NCI-H446 (cell line): Measurements from ENCODE around the gene HDAC4.
"Not testable (repeated sequence)": the region's sequence is repeated elsewhere in the genome, so short reads cannot be mapped to it uniquely, and the experiment has no call there.

ENCODE experiments used
- DNase-seq, 2 experiments: peaks; one replicate each; lab custom pipeline; 2025; lab: John Stamatoyannopoulos, UW

Gene HDAC4

DNA sequence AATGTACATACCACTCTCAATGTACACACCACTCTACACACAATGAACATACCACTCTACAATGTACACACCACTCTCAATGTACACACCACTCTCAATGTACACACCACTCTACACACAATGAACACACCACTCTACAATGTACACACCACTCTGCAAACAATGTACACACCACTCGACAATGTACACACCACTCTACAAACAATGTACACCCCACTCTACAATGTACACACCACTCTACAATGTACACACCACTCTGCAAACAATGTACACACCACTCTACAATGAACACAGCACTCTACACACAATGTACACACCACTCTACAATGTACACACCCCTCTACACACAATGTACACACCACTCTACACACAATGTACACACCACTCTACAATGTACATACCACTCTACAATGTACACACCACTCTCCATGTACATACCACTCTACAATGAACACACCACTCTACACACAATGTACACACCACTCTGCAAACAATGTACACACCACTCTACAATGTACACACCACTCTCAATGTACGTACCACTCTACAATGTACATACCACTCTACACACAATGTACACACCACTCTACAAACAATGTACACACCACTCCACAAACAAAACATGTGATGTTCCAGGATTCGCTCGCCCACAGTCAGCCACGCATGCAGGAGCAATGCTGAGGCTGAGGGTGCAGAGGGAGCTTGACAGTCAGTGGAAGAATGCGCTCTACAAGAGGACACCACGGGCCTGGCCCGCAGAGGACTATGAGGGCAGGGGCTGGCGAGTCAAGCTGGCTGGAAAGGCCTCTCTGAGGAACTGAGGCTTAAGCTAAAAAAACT lies 118.2 kb downstream of the HDAC4 start:
- no peak for DNase-seq

DNA sequence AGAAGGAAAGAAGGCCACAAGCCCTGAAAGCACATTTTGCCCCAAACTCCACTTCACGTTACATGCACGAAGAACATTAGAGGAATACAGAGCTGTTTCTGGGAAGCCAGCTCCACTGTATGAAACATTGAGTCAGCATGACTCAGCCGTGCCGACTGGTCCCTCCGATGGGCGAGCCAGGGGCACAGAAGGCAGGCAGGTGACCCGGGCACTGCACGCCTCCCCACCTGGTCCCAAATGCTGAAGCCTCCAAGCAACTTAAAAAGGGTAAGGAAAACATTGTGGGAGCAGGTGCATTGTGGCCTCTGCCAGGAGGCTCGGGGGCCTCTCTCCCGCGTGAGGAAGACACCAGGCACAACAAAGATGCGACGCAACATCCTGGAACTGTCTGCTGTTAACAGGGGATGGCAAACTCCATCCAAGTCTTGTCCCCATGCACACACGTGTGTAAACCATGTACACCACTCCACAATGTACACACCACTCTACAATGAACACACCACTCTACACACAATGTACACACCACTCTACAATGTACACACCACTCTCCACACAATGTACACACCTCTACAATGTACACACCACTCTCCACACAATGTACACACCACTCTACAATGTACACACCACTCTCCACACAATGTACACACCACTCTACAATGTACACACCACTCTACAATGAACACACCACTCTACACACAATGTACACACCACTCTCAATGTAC lies 120.4 kb downstream of the HDAC4 start:
- DNase-seq = not testable (repeated sequence)

DNA sequence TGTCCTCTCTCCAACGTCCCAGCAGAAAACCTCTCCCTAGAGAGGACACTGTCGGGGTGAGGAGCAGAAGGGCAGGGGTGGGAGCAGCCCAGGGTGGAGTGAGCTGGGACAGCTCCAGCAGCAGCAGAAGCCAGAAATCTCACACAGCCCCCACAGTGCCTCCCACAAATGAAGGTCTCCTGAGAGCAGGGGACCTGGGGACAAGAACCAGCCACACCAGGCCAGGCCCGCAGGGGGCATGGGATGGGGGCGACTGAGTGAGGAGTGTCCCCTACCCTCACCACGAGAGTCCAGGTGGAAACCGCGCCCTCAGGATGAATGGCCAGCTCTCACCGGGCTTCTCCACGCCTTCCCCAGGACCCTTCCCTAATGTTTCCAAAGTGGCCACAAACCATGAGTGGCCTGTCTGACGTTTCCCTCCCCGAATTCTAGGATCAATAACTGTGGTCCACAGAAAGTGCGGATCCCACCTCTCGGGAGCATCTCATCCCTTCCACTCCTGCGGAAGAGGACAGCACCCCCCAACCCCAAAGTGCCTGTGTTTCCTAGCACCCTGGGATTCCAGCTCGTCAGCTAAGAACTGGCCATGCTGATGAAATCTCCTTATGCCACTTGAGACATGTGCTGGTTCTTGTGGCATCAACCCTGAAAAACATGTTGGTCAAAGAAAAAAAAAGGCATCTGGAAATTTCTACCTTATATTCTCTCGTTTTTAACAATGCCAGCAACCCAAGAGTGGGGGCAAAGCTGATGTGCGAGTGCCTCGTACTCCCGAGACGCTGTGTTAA lies 121.1 kb downstream of the HDAC4 start:
- no peak for DNase-seq

DNA sequence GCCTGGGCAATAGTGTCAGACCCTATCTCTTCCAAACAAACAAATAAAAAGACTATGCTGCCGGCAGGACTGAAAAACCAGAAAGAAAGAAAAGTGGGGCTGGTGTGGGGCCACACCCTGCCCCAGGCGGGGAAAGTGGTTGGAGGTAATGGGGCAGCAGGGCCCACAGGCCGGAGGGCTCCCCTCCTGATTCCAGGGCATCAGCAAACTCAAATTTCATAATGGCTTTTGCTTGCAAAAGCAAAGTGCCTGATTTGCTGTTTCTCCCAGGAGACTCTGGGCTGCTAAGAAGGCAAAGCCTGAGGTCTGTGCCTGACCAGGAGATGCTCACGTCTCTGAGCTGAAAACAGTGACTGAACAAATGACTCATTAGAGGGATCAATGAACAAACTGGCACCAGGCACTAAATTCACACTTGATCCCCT lies 121.9 kb downstream of the HDAC4 start:
- DNase-seq = peak; percentile 4 to 38

DNA sequence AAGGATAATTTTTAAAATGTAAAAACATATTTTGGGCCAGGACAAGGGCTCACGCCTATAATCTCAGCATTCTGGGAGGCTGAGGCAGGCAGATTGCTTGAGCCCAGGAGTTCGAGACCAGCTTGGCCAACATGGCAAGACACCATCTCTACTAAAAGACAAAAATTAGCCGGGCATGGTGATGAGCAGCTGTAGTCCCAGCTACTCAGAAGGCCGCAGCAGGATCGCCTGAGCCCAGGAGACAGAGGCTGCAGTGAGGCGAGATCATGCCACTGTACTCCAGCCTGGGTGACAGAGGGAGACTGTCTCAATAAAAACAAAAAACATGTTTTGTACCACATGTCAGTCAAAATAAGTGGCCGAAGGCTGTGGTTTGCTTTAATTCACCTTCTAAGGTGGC lies 122.5 kb downstream of the HDAC4 start:
- no peak for DNase-seq

DNA sequence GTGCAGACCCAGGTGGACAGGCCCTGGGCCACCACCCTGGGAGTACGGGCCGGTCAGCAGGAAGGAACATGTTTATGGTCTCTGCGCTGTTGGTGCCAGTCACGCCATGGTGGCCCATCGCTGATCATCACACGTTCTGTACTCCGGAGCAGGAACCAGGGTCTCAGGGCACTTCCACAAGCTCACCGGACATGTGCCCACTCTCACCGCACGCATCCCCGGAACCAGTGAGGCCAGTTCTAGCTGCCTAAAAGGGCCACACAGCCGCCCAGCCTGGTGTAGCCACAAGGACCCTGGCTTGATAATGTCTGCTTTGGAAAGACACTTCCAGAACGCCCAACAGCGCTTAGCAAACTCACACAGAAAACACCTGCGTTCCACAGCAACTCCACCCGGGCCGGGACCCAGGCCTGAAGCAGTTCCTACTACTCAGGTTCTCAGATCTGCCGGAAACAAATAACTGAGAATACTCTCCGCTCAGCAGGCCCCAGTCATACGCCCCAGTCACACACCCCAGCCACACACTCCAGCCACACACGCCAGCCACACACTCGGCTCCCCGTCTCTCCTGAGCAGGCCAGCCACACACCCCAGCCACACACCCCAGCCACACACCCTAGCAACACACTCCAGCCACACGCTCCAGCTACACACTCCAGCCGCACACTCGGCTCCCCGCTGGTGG lies 123.3 kb downstream of the HDAC4 start:
- no peak for DNase-seq

DNA sequence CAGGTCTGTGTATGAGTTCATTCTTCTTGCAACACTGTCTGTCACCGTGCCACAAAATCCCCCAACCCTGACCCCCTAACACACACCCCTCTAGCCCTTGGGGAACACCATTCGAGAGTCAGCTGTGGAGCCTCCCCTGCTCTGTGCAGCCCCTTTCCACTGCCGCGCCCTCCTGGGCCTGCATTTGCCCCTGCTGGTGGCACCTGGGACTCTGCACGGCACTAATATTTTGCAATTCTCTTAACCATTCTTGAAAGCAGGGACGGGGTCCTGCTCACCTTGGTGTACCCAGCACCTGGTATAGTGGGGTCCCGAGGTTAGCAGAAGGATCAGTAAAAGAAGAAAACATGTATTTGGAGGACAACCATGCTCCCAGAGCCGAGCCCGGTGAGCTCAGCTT lies 124.0 kb downstream of the HDAC4 start:
- DNase-seq = no peak

DNA sequence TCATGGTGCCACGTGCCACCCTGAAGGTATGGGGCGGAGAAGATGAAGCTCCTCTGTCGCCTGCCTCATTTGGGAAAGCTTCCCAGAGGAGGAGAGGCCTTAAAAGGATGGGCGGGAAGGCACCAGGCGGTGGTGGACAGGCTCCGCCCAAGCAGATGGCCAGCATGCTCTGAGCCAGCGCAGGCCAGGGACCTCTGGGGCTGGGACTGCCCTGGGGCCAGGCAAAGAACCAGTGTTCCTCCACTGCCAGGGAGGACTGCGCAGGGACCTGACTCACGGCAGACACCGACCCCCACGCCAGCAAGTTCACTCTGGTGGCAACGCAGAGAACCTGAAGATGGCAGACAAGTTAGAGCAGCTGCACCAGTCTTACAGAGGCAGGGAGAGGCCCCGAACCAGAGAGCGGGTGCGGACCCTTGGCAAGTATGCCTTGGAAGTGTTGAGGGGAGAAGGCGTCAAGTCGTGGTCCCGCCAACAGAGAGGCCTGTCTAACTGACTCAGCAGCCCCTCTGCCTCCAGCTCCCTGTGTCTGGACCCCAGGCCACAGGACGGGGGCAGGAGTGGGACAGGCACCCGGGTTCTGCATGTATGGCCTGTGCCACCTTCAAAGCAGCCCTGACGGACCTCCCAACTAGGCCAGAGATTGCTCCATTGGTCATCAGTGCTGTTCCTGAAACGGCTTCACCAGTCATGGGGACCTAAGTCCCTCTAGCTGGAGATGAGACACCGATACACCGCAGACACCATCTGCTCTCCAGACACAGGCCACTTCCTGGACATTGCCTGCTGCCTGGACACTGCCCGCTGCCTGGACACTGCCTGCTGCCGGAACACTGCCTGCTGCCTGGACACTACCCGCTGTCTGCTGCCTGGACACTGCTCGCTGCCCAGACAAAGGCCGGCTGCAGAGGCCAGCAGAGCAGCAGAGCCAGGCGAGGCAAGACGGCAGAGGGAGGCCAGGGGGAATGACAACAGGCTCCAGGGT lies 124.7 kb downstream of the HDAC4 start:
- DNase-seq = peak; percentile 64 to 83

DNA sequence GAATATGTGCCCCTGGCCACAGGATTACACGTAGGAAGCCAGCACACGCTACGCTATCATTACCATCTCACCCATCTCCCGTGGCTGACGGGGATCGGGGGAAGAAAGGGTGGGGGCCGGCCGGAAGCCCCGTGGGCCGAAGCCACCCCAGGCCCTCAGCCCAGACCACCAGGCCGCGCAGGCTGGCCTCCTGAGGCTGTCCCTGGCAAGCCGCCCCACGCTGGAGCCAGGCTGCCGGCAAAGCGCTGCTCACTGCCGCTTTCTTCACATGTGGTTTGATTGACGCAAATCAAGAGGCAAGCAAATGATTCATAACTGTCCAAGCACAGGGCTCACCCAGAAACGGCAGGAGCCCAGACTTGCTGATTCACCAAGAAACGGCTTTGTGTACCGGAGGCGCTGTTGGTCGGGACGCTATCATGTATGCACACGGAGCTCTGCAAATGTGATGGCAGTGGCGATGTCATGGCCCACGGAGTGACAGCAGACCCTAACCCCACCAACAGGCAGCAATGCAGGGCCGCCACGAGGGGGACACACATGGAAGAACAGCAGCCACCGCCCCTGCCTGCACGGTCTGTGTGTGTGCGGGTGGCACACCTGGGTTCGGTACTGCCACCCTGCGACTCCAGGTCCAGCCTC lies 125.7 kb downstream of the HDAC4 start:
- peak; percentile 47 to 77 for DNase-seq

DNA sequence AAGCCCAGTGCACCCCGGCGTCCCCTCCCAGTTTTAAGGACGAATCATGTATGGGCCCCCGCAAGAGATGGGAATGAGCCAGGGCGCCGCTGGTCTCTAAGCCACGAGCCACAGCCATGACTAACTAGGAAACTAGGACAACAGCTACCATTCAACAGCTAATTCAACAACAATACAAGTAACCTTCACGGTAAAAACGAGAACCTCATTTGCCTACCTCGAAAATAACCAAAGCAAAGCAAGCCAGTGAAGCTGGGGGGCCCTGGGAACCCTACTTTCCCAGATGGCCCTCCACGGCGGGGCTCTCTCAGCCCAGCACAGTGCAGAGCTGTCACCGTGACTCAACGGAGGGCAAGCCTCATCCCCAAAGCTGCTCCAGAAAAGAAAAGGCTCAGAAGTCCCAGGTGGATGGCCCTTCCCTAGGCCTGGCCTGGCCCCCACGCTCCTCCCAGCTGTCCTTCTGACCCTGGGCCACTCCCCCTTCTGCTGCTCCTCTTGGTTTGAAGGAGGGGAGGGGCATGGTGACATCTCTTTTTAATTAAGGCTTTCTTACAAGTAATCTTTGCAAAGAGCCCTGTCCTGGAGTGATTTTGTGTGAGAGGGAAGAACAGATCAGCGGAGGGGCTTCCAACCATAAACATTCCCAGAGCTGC lies 126.3 kb downstream of the HDAC4 start:
- no peak for DNase-seq

DNA sequence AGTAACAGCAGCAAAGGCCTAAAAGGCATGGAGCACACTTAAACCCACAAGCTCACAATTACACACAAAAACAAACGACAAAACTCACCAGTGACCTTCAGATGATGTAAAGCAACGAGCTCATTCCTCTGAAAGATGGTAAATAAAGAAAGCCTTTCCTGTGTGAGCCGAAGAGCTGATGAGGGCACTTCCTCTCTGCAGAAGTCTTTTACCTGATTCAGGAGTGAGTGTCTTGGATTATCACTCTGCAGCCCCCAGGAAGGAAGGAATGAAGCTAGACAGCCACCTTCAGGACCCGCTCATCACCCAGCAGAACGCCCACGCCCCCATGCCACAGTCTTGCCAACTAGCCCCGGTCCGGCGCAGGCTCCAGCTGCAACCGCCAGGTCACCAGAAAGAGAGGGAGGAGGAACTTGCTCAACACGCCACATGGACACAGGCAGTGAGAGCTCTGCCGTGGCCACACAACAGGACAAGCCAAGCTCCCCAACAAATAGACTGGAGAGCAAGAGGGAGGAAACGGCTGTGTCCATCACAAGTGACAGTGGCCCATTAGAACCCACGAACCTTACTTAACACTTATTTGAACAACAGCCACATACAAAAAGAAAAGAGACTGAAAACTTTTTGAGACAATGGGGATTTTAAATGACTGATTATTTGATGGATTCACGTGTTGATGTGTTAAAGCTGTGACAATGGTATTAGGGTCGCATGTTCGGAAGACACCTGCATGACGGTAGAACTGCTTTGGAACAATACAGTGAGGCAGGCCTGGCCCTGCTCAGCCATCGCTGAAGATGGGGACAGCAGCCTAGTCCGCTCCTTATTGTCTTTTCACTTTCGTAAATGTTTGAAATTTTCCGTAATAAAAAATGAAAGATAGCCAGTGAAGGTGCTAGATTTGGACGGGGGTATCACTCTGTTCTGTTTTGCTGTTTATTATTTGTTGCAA lies 127.3 kb downstream of the HDAC4 start:
- DNase-seq = no peak

DNA sequence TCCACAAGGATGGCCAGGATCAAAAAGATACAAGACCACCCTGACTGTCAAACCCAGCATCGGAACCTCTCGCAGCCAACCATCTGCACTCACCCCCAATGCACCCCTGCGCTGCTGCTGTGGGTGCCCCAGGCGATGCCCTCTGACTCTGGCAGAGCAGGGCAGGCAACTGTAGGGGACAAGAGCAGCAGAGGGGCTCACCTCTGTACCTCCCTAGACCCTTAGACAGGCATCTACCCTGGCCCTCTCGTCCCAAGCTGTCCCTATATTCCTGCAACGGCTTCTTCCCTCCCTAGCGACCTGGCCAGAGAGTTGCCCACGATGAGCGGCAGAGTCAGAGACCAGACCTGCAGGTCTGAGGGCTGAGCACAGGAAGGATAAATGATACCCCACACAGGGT lies 128.2 kb downstream of the HDAC4 start:
- DNase-seq = no peak

DNA sequence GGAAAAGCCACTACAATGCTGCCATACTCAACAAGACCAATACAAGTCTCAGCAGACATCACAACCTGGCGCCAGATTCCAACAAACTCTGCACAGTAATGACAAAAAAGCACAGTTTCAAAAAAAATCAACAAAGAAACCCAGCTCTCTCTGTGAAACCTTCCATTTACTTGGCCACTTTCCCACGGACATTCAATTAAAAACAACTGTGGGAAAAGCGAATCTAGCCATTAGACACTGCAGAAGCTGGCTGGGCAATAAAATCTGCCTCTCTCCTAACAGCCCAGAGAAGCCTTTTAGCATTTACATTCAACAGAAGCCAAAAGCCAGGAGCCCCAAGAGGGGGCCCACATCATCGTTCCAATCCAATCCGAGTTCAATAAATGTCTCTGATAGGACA lies 128.9 kb downstream of the HDAC4 start:
- no peak for DNase-seq

DNA sequence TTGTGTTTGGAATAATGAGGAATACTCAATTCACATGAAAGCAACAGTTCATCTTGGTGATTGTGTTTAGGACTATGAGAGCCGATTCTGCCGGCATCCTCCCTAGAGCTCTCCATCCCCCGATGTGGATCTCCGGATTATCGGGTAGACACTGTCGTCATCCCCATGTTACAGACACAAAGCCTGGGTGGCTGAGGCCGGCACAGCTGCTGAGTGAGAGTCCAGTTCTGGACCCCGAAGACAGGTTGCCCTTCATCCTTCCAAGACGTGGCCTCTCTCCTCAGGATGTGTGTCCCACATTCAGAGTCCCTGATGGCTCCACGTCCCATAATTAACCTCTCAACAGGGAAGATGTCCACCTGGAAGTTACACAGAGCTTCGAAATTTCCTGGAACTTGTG lies 129.3 kb downstream of the HDAC4 start:
- DNase-seq = no peak

DNA sequence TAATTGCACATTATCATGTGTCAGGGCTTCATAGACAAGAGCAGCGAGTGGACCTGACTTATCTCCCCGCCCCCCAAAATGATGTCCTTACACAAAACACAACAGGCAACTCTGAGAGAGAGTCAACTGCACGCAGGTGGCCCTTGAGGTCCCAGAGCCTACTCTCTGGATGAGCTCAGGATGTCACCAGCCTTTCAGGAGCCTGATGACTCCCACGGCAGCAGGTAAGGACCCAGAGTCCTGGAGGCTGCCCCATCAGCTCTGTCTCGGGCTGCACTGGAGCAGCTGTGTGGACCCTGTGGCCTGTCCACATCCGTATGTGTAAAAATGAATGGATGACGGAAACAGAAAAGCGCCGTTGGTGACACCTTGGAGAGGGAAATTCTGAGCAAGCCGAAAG lies 130.9 kb downstream of the HDAC4 start:
- DNase-seq = no peak

DNA sequence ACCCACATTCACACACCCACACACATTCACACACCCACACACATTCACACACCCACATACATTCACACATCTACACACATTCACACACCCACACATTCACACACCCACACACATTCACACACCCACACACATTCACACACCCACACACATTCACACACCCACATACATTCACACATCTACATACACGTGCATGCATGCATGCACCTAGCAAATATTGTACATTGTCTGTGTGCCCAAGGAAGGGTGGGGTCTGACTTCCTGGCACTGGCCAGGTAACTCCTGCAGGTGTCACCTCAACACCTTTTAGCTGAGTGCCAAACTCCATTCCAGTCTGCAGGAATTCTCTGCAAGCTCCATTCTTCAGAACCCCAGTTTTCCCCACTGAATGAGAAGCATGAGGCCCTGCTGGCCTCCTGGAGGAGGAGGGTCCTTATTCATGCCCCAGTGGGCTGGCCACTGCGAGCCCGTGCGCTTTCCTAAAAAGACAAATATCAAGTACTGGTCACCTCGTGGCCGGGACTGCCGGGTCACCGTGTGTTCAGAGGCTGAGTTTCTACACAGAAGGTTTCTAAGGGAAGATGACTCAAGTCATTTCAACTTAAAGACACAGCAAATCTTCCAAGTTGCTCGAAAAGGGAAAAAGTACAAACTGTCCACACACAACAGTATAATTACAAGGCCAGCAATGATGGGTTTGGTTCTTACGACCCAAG lies 131.5 kb downstream of the HDAC4 start:
- DNase-seq = no peak

DNA sequence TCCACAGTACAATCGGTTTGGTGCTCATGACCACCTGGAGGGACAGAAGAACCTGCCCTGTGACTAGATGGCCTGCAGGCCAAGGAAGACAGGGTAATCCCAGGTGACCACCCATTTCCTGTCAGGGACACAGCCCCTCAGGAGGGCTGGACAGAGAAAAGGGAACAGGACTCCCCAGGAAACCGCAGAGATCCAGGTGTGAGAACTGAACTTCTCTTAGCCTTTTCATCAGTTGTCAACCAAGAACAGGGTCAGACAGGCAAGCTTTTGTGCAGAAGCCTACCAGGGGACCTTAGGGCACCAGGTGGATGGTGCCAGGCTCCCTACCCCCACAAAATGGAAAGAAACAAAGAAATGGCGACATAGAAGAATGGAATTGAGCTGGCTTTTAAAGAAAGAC lies 132.3 kb downstream of the HDAC4 start:
- DNase-seq = no peak

DNA sequence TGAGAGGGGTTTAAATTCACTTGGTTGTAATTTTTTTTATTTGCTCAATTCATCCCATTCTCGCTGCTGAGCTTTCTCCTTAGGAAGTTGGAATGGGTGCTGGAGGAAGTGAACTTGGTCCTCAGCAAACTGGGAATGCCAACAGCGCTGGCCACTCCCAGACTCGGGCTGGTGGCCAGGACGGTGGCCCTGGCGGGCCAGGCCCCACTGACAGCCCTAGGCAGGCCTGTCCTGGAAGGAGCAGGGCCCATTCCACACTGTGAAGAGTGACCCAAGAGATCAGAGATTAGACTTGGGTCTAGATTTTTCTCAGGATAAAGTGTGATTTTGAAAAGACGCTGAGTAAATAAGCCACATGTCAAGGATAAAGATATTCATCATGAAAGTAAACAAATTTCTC lies 132.7 kb downstream of the HDAC4 start:
- no peak for DNase-seq
